Stimulated activated naive B cell treated with anti-CD40 and anti-IgM and Interleukin-4, amounts not matched to agents 10 μg/mL and 1 μg/mL and 100 μg/mL, for 72 hours (primary cell): ENCODE results near the gene TMEM51.

Source experiments
- ATAC-seq, 2 donors: fragments of 150-1000 bp; cut with Tn5 transposase; replicated peaks; 2 replicates each; pipeline ENCODE4 v1.10.0; 2021; ENCODE audit warnings: moderate library complexity in 1 of 2
- DNase-seq: peaks from one replicate; pipeline ENCODE4 v3.0.0; 2021
- H3K27ac Mint-ChIP-seq: one replicate; pipeline ENCODE4 v1.8.0; 2022; ENCODE audit warnings: mild to moderate bottlenecking, mixed read lengths
- H3K27me3 Mint-ChIP-seq, 2 donors: one replicate each; pipeline ENCODE4 v1.8.0; 2022; ENCODE audit warnings: mixed read lengths in 2 of 2
- H3K36me3 Mint-ChIP-seq, 2 donors: one replicate each; pipeline ENCODE4 v1.8.0; 2022; ENCODE audit warnings: mixed read lengths in 2 of 2, mild to moderate bottlenecking in 1 of 2
- H3K4me1 Mint-ChIP-seq, 2 donors: one replicate each; pipeline ENCODE4 v1.8.0; 2022; ENCODE audit warnings: mixed read lengths in 2 of 2, mild to moderate bottlenecking in 1 of 2
- H3K4me3 Mint-ChIP-seq, 2 donors: one replicate each; pipeline ENCODE4 v1.8.0; 2022; ENCODE audit warnings: mild to moderate bottlenecking in 2 of 2, mixed read lengths in 2 of 2, moderate library complexity in 1 of 2
- H3K9me3 Mint-ChIP-seq, 2 donors: one replicate each; pipeline ENCODE4 v1.8.0; 2022; ENCODE audit warnings: mixed read lengths in 2 of 2, mild to moderate bottlenecking in 1 of 2

TMEM51 gene

DNA sequence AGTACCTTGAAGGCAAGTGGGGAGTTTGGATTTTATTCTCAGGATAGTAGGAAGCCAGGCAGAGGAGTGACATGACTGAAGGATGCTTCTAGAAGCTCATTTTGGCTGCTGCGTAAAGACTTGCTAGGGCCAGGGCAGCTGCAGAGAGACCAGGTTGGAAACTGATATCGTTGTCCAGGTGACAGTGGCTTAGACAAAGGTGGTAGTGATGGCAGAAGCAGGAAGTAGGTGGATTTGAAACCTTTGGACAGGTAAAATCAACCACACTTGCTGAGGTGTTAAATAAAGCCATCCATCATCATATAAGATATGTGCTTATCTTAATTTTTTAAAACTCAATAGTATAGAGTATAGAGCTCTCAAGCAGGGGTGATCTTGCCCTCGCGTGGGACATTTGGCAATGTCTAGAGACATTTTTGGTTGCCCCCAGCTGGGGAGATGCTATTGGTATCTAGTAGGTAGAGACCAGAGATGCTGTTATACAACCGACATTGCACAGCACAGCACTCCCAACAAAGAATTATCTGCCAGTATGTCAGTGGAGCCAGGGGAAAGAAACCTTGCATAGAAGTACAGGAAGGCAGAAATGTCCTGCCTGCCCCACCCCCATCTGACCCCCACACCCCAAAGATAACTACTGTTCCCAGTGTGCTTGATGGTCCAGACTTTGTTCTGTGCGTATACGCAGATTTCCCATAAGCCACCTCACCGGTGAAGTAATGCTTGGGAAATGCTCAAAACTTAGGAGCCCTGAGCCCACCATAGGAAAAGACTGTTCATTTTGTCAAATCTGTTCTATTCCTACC lies 31.1 kb downstream of the TMEM51 start:
- Mint-ChIP-seq H3K4me1 (no peaks in the 10 kb centered on the region), H3K36me3 (no peaks in the 10 kb centered on the region), H3K27me3 (peaks cover 13 to 18% of the 10 kb centered on the region in 2 donors), H3K4me3 (no peak overlapping the region), H3K27ac (no peak overlapping the region), H3K9me3 (no peaks in the 10 kb centered on the region)
- no peak for ATAC-seq
- no peak for DNase-seq

DNA sequence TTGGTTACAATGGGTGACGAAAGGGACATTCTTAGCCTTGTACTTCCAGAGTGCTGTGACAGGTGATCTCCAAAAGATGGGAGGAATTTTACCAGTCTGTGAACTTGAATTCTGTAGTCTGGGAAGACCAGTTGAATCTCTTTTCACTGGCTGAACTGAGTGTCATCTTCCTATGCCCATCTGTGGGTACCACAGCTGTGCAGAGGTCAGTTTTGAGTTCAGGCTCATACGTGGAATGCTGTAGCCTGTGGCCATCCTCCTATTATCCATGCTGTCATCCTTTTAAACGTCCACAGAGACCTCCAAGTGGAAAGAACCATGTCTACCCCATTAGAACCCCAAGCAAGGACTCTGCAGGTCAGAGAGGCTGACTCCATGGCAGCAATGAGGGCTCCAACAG lies 32.1 kb downstream of the TMEM51 start:
- DNase-seq (no peak), ATAC-seq (no peak)
- Mint-ChIP-seq H3K27ac (no peak overlapping the region), H3K9me3 (no peaks in the 10 kb centered on the region), H3K4me1 (no peaks in the 10 kb centered on the region), H3K36me3 (no peaks in the 10 kb centered on the region), H3K4me3 (no peak overlapping the region), H3K27me3 (peaks cover 13 to 18% of the 10 kb centered on the region in 2 donors)

DNA sequence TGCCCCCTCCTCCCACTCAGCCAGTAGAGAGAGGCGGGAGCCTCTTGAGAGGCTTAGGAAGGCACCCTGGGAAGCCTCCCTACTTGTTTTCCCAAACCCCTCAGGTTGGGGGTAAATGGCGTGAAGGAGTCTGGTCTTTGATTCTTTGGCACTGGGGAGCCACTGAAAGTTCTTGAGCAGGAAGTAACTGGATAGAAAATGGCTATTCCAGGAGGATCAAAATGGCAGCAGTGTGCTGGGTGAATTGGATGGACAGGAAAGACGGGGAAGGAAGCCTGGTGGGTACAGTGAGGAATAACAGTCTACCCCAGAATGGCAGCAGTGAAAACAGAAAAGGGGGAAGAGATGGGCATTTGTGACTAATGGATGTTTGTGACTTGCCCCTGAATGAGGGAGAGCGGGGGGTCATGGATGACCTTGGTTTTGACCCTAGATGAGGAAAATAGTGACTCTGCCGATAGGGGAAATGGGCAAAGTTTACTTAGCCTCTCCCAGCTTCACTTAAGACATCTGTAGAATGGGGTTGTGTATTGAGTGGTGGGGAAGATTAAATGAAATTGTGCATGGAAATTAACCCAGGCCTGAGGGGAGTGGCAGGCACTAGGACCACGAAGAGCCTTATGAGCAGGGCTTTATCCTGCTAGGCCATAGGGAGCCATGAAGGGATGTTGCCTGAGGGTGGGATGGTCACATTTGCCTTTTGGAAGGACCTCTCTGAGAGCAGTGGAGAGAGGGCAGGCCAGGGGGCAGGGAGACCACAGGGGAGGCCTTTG lies 32.7 kb downstream of the TMEM51 start:
- Mint-ChIP-seq H3K36me3 (no peaks in the 10 kb centered on the region), H3K4me3 (no peak overlapping the region), H3K9me3 (no peaks in the 10 kb centered on the region), H3K27me3 (peaks cover 13 to 18% of the 10 kb centered on the region in 2 donors), H3K27ac (no peak overlapping the region), H3K4me1 (no peaks in the 10 kb centered on the region)
- DNase-seq (no peak), ATAC-seq (no peak)

- ATAC-seq (no peak), DNase-seq (no peak)
- Mint-ChIP-seq H3K36me3 (no peaks in the 10 kb centered on the region), H3K9me3 (no peaks in the 10 kb centered on the region), H3K4me1 (no peaks in the 10 kb centered on the region), H3K27me3 (peaks cover 13 to 23% of the 10 kb centered on the region in 2 donors), H3K4me3 (no peak overlapping the region), H3K27ac (no peak overlapping the region)
Observed at GRCh38 chr1:15186846-15187151, 33.3 kb downstream of the TMEM51 start.

- peaks cover 13 to 19% of the 10 kb centered on the region in 2 donors for H3K27me3 Mint-ChIP-seq
- H3K4me3 Mint-ChIP-seq: no peak overlapping the region
- H3K27ac Mint-ChIP-seq: no peak overlapping the region
- ATAC-seq: no peak
- no peaks in the 10 kb centered on the region for H3K36me3 Mint-ChIP-seq
- no peaks in the 10 kb centered on the region for H3K9me3 Mint-ChIP-seq
- H3K4me1 Mint-ChIP-seq: no peaks in the 10 kb centered on the region
- no peak for DNase-seq
Observed at GRCh38 chr1:15187175-15188129, 33.9 kb downstream of the TMEM51 start.

DNA sequence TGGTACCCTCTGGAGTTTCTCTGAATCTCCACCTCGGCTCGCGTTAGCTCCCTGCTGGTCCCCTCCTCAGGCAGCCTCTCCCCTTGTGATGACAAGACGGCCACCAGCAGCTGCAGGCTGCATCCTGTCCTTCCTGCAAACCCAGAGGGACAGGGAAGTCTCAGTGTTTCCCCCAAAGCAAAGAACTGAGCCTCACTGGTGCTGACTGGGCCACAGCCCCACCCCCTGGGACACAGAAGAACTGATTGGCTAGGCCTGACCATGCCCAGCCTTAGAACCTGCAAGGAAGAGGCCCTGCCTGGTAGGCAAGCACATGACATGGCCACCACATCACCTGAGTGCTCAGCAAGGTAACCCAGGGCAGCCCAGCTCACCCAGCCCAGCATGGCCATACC lies 34.6 kb downstream of the TMEM51 start:
- H3K27me3 Mint-ChIP-seq: peaks cover 13 to 24% of the 10 kb centered on the region in 2 donors
- H3K36me3 Mint-ChIP-seq: no peaks in the 10 kb centered on the region
- no peak overlapping the region for H3K4me3 Mint-ChIP-seq
- H3K27ac Mint-ChIP-seq: no peak overlapping the region
- no peaks in the 10 kb centered on the region for H3K9me3 Mint-ChIP-seq
- no peaks in the 10 kb centered on the region for H3K4me1 Mint-ChIP-seq
- DNase-seq (no peak), ATAC-seq (no peak)

- ATAC-seq (no peak), DNase-seq (no peak)
- no peaks in the 10 kb centered on the region for H3K4me1 Mint-ChIP-seq
- H3K36me3 Mint-ChIP-seq: no peaks in the 10 kb centered on the region
- H3K27me3 Mint-ChIP-seq: peaks cover 13 to 24% of the 10 kb centered on the region in 2 donors
- no peak overlapping the region for H3K4me3 Mint-ChIP-seq
- no peaks in the 10 kb centered on the region for H3K9me3 Mint-ChIP-seq
- H3K27ac Mint-ChIP-seq: no peak overlapping the region
Observed at GRCh38 chr1:15188678-15189077, 35.1 kb downstream of the TMEM51 start.

- peaks cover 13 to 18% of the 10 kb centered on the region in 2 donors for H3K27me3 Mint-ChIP-seq
- H3K4me3 Mint-ChIP-seq: no peak overlapping the region
- no peak for DNase-seq
- H3K9me3 Mint-ChIP-seq: no peaks in the 10 kb centered on the region
- H3K27ac Mint-ChIP-seq: no peak overlapping the region
- no peaks in the 10 kb centered on the region for H3K36me3 Mint-ChIP-seq
- H3K4me1 Mint-ChIP-seq: no peaks in the 10 kb centered on the region
- no peak for ATAC-seq
Observed at GRCh38 chr1:15189692-15190370, 36.3 kb downstream of the TMEM51 start.

GRCh38 chr1:15191267-15191666 lies 37.7 kb downstream of the TMEM51 start:
- no peak for ATAC-seq
- H3K9me3 Mint-ChIP-seq: no peaks in the 10 kb centered on the region
- no peak overlapping the region for H3K4me3 Mint-ChIP-seq
- H3K27me3 Mint-ChIP-seq: peaks cover 12 to 18% of the 10 kb centered on the region in 2 donors
- no peak overlapping the region for H3K27ac Mint-ChIP-seq
- no peaks in the 10 kb centered on the region for H3K36me3 Mint-ChIP-seq
- DNase-seq: no peak
- H3K4me1 Mint-ChIP-seq: no peaks in the 10 kb centered on the region

- DNase-seq (no peak), ATAC-seq (no peak)
- no peak overlapping the region for H3K27ac Mint-ChIP-seq
- peaks cover 8 to 18% of the 10 kb centered on the region in 2 donors for H3K27me3 Mint-ChIP-seq
- H3K4me3 Mint-ChIP-seq: no peak overlapping the region
- H3K9me3 Mint-ChIP-seq: no peaks in the 10 kb centered on the region
- no peaks in the 10 kb centered on the region for H3K36me3 Mint-ChIP-seq
- H3K4me1 Mint-ChIP-seq: no peaks in the 10 kb centered on the region
Observed at GRCh38 chr1:15191770-15192169, 38.2 kb downstream of the TMEM51 start.

- ATAC-seq (no peak), DNase-seq (no peak)
- no peak overlapping the region for H3K4me3 Mint-ChIP-seq
- peaks cover 3 to 10% of the 10 kb centered on the region in 2 donors for H3K27me3 Mint-ChIP-seq
- H3K36me3 Mint-ChIP-seq: no peaks in the 10 kb centered on the region
- no peaks in the 10 kb centered on the region for H3K4me1 Mint-ChIP-seq
- no peak overlapping the region for H3K27ac Mint-ChIP-seq
- H3K9me3 Mint-ChIP-seq: no peaks in the 10 kb centered on the region
Observed at GRCh38 chr1:15192916-15193550, 39.5 kb downstream of the TMEM51 start.

GRCh38 chr1:15195420-15196052 lies 42.0 kb downstream of the TMEM51 start:
- no peaks in the 10 kb centered on the region for H3K9me3 Mint-ChIP-seq
- H3K36me3 Mint-ChIP-seq: no peaks in the 10 kb centered on the region
- H3K27ac Mint-ChIP-seq: no peak overlapping the region
- no peaks in the 10 kb centered on the region for H3K4me1 Mint-ChIP-seq
- H3K27me3 Mint-ChIP-seq: peaks cover 3 to 10% of the 10 kb centered on the region in 2 donors
- ATAC-seq (no peak), DNase-seq (no peak)
- no peak overlapping the region for H3K4me3 Mint-ChIP-seq

DNA sequence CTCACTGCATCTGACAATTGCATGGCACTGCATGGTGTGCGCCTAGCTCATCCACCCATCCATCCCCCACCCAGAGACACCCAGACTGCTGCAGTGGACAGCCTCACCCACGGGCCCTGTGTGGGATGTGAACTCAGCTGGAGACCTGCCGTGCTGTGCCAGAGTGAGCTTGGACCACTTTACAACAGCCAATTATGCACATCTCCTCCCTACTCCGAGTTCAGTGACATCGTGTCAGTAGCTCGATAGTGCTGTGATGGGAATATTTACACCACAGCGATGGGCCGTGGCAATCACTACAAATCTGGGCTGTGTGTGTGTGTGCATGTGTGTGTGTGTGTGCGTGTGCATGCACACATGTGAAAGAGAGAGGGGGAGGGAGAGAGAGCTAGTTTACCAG lies 42.5 kb downstream of the TMEM51 start:
- no peak overlapping the region for H3K27ac Mint-ChIP-seq
- no peak for DNase-seq
- H3K27me3 Mint-ChIP-seq: peaks cover 3 to 10% of the 10 kb centered on the region in 2 donors
- H3K4me3 Mint-ChIP-seq: no peak overlapping the region
- no peaks in the 10 kb centered on the region for H3K36me3 Mint-ChIP-seq
- H3K4me1 Mint-ChIP-seq: no peaks in the 10 kb centered on the region
- ATAC-seq: no peak
- no peaks in the 10 kb centered on the region for H3K9me3 Mint-ChIP-seq
